CD4-positive, alpha-beta T cell (primary cell): ENCODE data around the gene KSR2. TPM values are rescaled to one million over a fixed set of nuclear protein-coding genes. Genes with fewer than 3 reads are reported as not detected.

ENCODE experiments used
- ATAC-seq: fragments of 200-7000 bp; cut with Tn5 transposase; one replicate; pipeline ENCODE4 v1.10.0; 2022; ENCODE audit warnings: mild to moderate bottlenecking; ENCODE audit not compliant: poor library complexity
- CTCF ChIA-PET: fragments of 350-600 bp; sonication (Branson Sonifier 250); formaldehyde crosslinking; loops from one replicate; lab custom pipeline; 2021; ENCODE audit warnings: antibody characterized with exemption, inconsistent platforms; lab: Charles Lee
- POLR2A ChIA-PET: fragments of 350-600 bp; sonication (Branson Sonifier 250); formaldehyde crosslinking; loops from one replicate; lab custom pipeline; 2021; ENCODE audit warnings: antibody characterized with exemption, inconsistent platforms; lab: Charles Lee
- DNase-seq, 14 experiments: peaks; one replicate each; pipeline ENCODE4 v3.0.0-alpha.2; 2013 to 2020; ENCODE audit warnings: mixed read lengths in 2 of 14
- H3K27ac ChIP-seq, 2 donors: one replicate each; pipeline versions ENCODE4 v1.5.1 to v1.7.0; 2013; ENCODE audit warnings: low read length in 2 of 2, low read depth in 1 of 2, mild to moderate bottlenecking in 1 of 2
- H3K27me3 ChIP-seq, 2 experiments: 1 replicate in 1 of 2; 2 replicates in 1 of 2; pipeline versions ENCODE4 v1.6.1 to v1.7.0; 2013; ENCODE audit warnings: low read length in 2 of 2, control low read depth in 1 of 2, mild to moderate bottlenecking in 1 of 2, moderate library complexity in 1 of 2; ENCODE audit not compliant: insufficient read depth in 2 of 2, control insufficient read depth in 1 of 2
- H3K36me3 ChIP-seq: one replicate; pipeline ENCODE4 v1.6.1; 2013; ENCODE audit warnings: low read length, control low read depth; ENCODE audit not compliant: insufficient read depth
- H3K4me1 ChIP-seq: one replicate; pipeline ENCODE4 v1.6.1; 2013; ENCODE audit warnings: low read length, control low read depth; ENCODE audit not compliant: insufficient read depth
- H3K4me3 ChIP-seq: one replicate; pipeline ENCODE4 v1.5.1; 2013; ENCODE audit warnings: mild to moderate bottlenecking, low read length, moderate library complexity
- H3K9me3 ChIP-seq, 2 experiments: 1 replicate in 1 of 2; 2 replicates in 1 of 2; pipeline versions ENCODE4 v1.6.1 to v1.7.0; 2013; ENCODE audit warnings: low read length in 2 of 2, mild to moderate bottlenecking in 2 of 2, control low read depth in 1 of 2, moderate library complexity in 1 of 2; ENCODE audit not compliant: control insufficient read depth in 1 of 2, insufficient read depth in 1 of 2
- H3K27ac Mint-ChIP-seq: one replicate; pipeline ENCODE4 v1.8.0; 2020; ENCODE audit warnings: mixed read lengths
- H3K27me3 Mint-ChIP-seq: one replicate; pipeline ENCODE4 v1.8.0; 2021; ENCODE audit warnings: mixed read lengths
- H3K36me3 Mint-ChIP-seq: one replicate; pipeline ENCODE4 v1.8.0; 2021; ENCODE audit warnings: low read depth, mixed read lengths
- H3K4me1 Mint-ChIP-seq: one replicate; pipeline ENCODE4 v1.8.0; 2021; ENCODE audit warnings: low read depth, mixed read lengths
- H3K4me3 Mint-ChIP-seq: one replicate; pipeline ENCODE4 v1.8.0; 2020; ENCODE audit warnings: mild to moderate bottlenecking, mixed read lengths
- H3K9me3 Mint-ChIP-seq: one replicate; pipeline ENCODE4 v1.8.0; 2020; ENCODE audit warnings: mixed read lengths
- intact Hi-C, 2 experiments: fragments of 100-400 bp; cut with DNase I in 1 of 2; cut with micrococcal nuclease in 1 of 2; formaldehyde crosslinking; loops; one replicate each; pipeline versions ENCODE4 v1.15.1 to v1.9.0; 2023 to 2025; cut with DNase I, micrococcal nuclease
- total RNA-seq, 174 experiments: library from RNA in 2 of 174; stranded (reverse) in 2 of 174; gene quantifications; one replicate each; pipeline ENCODE4 v1.2.3 and lab custom pipeline; 2021 to 2026
- TF ChIP-seq, protein P1 (sequence below): fragments of 200-600 bp; IDR thresholded peaks from one replicate; pipeline ENCODE4 v1.8.0; 2022; ENCODE audit warnings: antibody characterized with exemption, mild to moderate bottlenecking

Gene KSR2
- total RNA-seq, 2 experiments from 2014 or later, result 0.05 to 0.17 TPM

DNA sequence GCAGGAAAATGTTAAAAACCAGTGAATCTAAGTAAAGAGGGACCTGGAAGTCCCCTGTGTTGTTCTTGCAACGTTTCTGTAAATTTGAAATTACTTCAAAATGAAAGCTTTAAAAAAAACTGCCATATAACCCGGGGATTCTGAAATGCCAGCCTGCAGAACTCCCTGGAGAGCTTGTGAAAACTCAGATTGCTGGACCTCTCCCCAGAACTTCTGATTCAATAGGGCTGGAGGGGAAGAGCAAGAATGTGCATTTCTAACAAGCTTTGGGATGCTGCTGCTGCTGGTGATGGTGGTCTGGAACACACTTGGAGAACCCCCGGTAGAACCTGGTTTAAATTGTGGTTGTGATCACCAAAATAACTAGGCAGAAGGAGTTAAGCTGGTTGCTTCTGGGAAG lies 307.3 kb downstream of the KSR2 start:
- H3K4me1 Mint-ChIP-seq, result no peaks in the 10 kb centered on the region
- POLR2A ChIA-PET, result no interaction called here

DNA sequence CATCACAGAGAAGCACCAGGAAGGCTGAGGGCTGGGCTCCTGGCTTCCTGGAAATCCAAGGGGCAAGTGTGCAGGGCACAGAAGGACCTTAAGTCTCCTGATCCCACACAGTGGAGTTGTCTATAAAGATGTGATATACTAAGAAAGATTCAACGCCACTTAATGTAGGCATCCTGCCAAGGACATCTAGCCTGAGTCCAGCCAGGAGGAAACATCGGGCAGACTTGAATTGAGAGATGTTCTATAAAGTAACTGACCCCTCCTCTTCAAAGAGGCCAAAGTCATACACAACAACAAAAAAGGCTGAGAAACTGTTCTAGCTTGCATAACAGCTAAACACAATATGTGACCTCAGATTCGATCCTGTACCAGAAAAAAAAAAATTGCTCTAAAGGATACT lies 307.9 kb downstream of the KSR2 start:
- ChIA-PET CTCF (no interaction called here), POLR2A (no interaction called here)
- Mint-ChIP-seq H3K4me3 (no peak overlapping the region), H3K27me3 (no peaks in the 10 kb centered on the region), H3K9me3 (no peaks in the 10 kb centered on the region), H3K27ac (no peak overlapping the region), H3K36me3 (no peaks in the 10 kb centered on the region), H3K4me1 (no peaks in the 10 kb centered on the region)
- intact Hi-C loops, result no loop called here
- H3K36me3 ChIP-seq, result no peaks in the 10 kb centered on the region
- no peaks in the 10 kb centered on the region for H3K4me1 ChIP-seq
- no peak for ATAC-seq
- TF ChIP-seq, protein P1, sequence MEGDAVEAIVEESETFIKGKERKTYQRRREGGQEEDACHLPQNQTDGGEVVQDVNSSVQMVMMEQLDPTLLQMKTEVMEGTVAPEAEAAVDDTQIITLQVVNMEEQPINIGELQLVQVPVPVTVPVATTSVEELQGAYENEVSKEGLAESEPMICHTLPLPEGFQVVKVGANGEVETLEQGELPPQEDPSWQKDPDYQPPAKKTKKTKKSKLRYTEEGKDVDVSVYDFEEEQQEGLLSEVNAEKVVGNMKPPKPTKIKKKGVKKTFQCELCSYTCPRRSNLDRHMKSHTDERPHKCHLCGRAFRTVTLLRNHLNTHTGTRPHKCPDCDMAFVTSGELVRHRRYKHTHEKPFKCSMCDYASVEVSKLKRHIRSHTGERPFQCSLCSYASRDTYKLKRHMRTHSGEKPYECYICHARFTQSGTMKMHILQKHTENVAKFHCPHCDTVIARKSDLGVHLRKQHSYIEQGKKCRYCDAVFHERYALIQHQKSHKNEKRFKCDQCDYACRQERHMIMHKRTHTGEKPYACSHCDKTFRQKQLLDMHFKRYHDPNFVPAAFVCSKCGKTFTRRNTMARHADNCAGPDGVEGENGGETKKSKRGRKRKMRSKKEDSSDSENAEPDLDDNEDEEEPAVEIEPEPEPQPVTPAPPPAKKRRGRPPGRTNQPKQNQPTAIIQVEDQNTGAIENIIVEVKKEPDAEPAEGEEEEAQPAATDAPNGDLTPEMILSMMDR, result no peak
- DNase-seq, result no peak
- H3K27me3 ChIP-seq, result no peaks in the 10 kb centered on the region
- H3K9me3 ChIP-seq, result peaks cover 0 to 3% of the 10 kb centered on the region in 2 experiments
- no peak overlapping the region for H3K4me3 ChIP-seq
- no peak overlapping the region for H3K27ac ChIP-seq

More for the DNA sequence above, 307.3 kb downstream of the KSR2 start:
- H3K36me3 Mint-ChIP-seq, result no peaks in the 10 kb centered on the region
- Histone ChIP-seq H3K4me3 (no peak overlapping the region), H3K27me3 (no peaks in the 10 kb centered on the region), H3K4me1 (no peaks in the 10 kb centered on the region), H3K27ac (no peak overlapping the region), H3K9me3 (peaks cover 0 to 3% of the 10 kb centered on the region in 2 experiments), H3K36me3 (no peaks in the 10 kb centered on the region)
- no peak overlapping the region for H3K4me3 Mint-ChIP-seq
- H3K9me3 Mint-ChIP-seq, result no peaks in the 10 kb centered on the region
- H3K27me3 Mint-ChIP-seq, result no peaks in the 10 kb centered on the region
- intact Hi-C loops, result no loop called here
- ATAC-seq, result no peak
- no peak for DNase-seq
- CTCF ChIA-PET, result no interaction called here
- TF ChIP-seq, protein P1, result no peak
- H3K27ac Mint-ChIP-seq, result no peak overlapping the region

DNA sequence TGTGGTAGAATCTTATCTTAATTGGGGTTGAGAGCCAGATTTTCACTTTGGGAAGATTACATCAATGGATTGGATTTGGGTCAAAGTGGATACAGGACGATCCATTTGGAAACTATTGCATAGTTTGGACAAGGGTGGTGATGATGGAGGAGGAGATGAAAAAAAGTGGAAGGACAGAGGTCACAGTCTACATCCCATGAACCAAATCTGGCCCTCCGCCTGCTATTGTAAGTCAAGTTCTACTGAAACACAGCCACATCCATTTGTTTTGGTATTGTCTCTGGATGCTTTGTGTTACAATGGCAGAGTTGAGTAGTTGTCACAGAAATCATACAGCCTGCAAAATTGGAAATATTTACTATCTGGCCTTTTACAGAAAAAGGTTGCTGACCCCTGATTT lies 310.6 kb downstream of the KSR2 start:
- Mint-ChIP-seq H3K9me3 (no peaks in the 10 kb centered on the region), H3K27ac (no peak overlapping the region), H3K36me3 (no peaks in the 10 kb centered on the region), H3K4me1 (no peaks in the 10 kb centered on the region), H3K4me3 (no peak overlapping the region), H3K27me3 (no peaks in the 10 kb centered on the region)
- intact Hi-C loops, result no loop called here
- no peak overlapping the region for H3K27ac ChIP-seq
- no peaks in the 10 kb centered on the region for H3K4me1 ChIP-seq
- H3K36me3 ChIP-seq, result no peaks in the 10 kb centered on the region
- ATAC-seq, result no peak
- POLR2A ChIA-PET, result no interaction called here
- H3K4me3 ChIP-seq, result no peak overlapping the region
- TF ChIP-seq, protein P1, result no peak
- CTCF ChIA-PET, result no interaction called here
- no peaks in the 10 kb centered on the region for H3K9me3 ChIP-seq
- H3K27me3 ChIP-seq, result no peaks in the 10 kb centered on the region
- no peak for DNase-seq
